Stimulated activated effector memory CD8-positive, alpha-beta T cell treated with anti-CD3 and anti-CD28 coated beads, Interleukin-12 subunit alpha, Interleukin-12 subunit beta, amount 100 ng/mL, for 72 hours (primary cell): ENCODE measurements around the gene PLEKHS1.

Experiments used
- ATAC-seq: fragments of 150-1000 bp; cut with Tn5 transposase; 2 replicates; pipeline ENCODE4 v1.10.0; 2021
- DNase-seq, 2 donors: peaks; one replicate each; pipeline ENCODE4 v3.0.0; 2021 to 2022; ENCODE audit warnings: low spot score in 2 of 2
- H3K27ac Mint-ChIP-seq: one replicate; pipeline ENCODE4 v1.8.0; 2022; ENCODE audit warnings: mild to moderate bottlenecking, mixed read lengths
- H3K36me3 Mint-ChIP-seq: one replicate; pipeline ENCODE4 v1.8.0; 2022; ENCODE audit warnings: mild to moderate bottlenecking, mixed read lengths
- H3K4me1 Mint-ChIP-seq: one replicate; pipeline ENCODE4 v1.8.0; 2022; ENCODE audit warnings: mixed read lengths
- H3K4me3 Mint-ChIP-seq: one replicate; pipeline ENCODE4 v1.8.0; 2022; ENCODE audit warnings: mild to moderate bottlenecking, mixed read lengths
- H3K9me3 Mint-ChIP-seq: one replicate; pipeline ENCODE4 v1.8.0; 2022; ENCODE audit warnings: mixed read lengths

The PLEKHS1 gene

DNA sequence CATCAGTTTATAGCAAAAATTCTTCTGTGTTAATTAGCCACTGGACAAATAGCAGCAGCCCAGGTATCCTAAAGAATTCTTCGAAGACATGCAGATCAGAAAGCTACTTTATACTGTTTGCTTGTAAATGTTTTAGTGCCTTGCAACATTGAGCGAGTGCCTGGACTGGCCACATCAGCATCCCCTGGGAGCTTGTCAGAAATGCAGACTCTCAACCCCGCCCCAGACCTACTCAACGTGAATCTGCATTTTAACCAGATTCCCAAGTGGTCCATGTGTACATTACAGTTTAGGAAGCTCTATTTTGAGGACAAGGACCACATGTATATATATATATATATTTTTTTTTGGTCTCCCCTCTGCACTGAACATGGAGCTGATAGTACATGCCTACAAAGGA lies 18.5 kb upstream of the PLEKHS1 start:
- no peak overlapping the region for H3K4me3 Mint-ChIP-seq
- ATAC-seq (no peak), DNase-seq (no peak)
- H3K36me3 Mint-ChIP-seq = peaks cover 24% of the 10 kb centered on the region
- no peaks in the 10 kb centered on the region for H3K4me1 Mint-ChIP-seq
- no peak overlapping the region for H3K27ac Mint-ChIP-seq
- H3K9me3 Mint-ChIP-seq = no peaks in the 10 kb centered on the region

DNA sequence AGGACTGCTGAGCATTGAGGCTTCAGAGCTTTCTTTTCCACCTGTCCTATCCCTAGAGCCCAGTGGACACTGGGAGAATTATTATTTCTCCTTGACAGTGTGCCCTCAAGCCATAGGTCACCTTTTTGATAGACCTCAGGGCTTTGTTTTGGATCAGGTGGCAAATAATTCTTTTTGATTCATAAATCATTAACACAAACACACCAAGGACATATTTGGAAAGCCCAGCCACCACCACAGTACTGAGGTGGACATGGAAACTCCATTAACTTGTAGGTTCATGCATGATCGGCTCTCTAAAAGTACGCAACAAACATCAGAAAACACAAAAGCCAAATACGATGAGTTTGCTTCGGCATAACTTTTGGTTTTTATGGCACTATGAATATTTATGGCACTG lies 17.8 kb upstream of the PLEKHS1 start:
- Mint-ChIP-seq H3K36me3 (peaks cover 17% of the 10 kb centered on the region), H3K4me3 (no peak overlapping the region), H3K27ac (no peak overlapping the region), H3K9me3 (no peaks in the 10 kb centered on the region), H3K4me1 (no peaks in the 10 kb centered on the region)
- DNase-seq (no peak), ATAC-seq (no peak)

DNA sequence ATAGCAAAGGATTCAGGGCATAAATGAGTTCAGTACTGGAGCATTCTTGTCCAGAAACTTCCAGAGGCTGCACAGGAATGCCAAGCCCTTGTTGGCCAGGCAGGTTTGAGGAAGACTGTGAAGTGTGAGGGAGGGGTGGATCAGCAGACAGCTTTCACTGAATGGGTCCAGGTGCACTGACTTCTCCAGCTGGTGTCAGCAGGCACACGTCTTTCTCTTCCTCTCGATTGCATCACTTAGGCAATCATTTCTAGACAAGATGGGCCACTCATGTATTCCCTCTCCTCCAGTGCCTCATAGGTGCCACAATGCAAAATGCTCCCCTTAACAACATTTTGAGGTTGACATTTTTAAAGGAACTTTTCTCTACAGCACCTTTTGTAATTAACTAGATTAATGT lies 15.6 kb upstream of the PLEKHS1 start:
- ATAC-seq = no peak

DNA sequence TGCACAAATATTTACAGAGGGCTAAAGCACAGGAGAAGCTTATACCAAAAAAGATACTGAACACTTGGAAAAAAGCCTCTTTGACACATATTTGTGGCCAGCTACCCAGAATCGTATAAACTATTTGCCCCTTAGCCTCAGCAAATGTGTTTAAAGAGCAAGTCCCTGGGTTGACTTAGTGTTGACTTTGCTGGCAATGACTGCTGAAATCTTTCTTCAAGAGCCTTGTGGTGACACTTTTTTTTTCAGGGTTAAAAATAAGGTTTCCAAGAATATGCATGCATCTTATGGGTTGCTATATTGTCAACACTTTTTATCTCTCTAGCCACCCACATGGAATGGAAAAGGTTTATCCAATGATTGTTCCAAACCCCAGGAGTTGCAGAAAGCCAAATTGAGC lies 14.9 kb upstream of the PLEKHS1 start:
- Mint-ChIP-seq H3K36me3 (no peaks in the 10 kb centered on the region), H3K4me3 (no peak overlapping the region), H3K4me1 (no peaks in the 10 kb centered on the region), H3K9me3 (no peaks in the 10 kb centered on the region), H3K27ac (no peak overlapping the region)
- DNase-seq = no peak
- ATAC-seq = no peak

More for the DNA sequence above, 15.6 kb upstream of the PLEKHS1 start:
- no peaks in the 10 kb centered on the region for H3K4me1 Mint-ChIP-seq
- peaks cover 4% of the 10 kb centered on the region for H3K36me3 Mint-ChIP-seq
- H3K9me3 Mint-ChIP-seq = no peaks in the 10 kb centered on the region
- H3K27ac Mint-ChIP-seq = no peak overlapping the region
- DNase-seq = no peak
- H3K4me3 Mint-ChIP-seq = no peak overlapping the region

DNA sequence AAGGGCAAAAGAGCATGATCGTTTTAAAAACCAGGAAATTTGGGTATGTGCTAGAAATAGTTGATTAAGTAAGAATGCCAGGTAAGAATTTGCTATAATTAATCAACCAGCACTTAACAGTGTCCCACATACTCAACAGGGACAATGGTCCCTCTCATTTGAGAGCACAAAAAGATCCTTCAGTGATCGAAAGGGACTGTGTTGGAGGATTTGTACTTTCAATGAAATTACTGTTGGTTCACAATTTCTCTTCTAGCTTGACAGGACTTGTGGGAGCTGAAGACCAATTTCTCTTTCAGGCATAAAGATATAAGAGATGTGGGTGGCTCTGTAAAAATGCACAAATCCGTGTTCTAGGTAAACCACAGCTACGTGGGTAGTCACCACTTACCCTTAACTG lies 12.5 kb upstream of the PLEKHS1 start:
- Mint-ChIP-seq H3K4me3 (no peak overlapping the region), H3K36me3 (no peaks in the 10 kb centered on the region), H3K9me3 (no peaks in the 10 kb centered on the region), H3K27ac (no peak overlapping the region), H3K4me1 (no peaks in the 10 kb centered on the region)
- ATAC-seq (no peak), DNase-seq (no peak)

DNA sequence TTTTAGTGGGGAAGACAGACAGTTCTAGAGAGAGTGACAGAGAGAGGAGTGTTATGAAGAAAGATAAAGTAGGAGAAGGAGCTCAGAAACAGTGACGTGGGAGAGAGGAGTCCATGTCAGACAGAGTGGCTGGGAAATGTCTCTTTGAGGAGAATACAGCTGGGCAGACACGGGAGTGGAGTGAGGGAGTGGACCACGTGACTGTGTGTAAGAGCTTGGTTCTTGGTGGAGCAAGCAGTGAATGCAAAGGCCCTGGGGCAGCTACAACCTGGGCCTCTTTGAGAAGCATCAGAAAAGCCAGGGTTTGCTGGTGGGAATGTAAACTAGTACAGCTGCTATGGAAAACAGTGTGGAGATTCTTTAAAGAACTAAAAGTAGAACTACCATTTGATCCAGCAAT lies 11.9 kb upstream of the PLEKHS1 start:
- Mint-ChIP-seq H3K27ac (no peak overlapping the region), H3K9me3 (no peaks in the 10 kb centered on the region), H3K36me3 (no peaks in the 10 kb centered on the region), H3K4me1 (no peaks in the 10 kb centered on the region), H3K4me3 (no peak overlapping the region)
- ATAC-seq (no peak), DNase-seq (no peak)

DNA sequence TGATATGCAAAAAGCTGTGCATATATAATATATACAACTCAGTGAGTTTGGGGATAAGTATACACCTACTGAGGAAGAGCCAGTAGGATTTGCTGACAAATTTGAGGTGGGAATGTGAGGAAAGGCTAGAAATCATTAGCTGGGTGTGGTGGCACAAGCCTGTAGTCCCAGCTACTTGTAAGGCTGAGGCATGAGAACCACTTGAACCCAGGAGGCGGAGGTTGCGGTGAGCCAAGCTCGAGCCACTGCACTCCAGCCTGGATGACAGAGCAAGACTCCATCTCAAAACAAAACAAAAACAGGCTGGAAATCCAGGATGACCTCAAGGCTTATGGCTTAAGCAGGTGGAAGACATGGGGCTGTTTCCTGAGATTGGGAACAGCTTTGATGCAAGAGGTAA lies 10.6 kb upstream of the PLEKHS1 start:
- Mint-ChIP-seq H3K9me3 (no peaks in the 10 kb centered on the region), H3K4me3 (no peak overlapping the region), H3K36me3 (no peaks in the 10 kb centered on the region), H3K4me1 (no peaks in the 10 kb centered on the region), H3K27ac (no peak overlapping the region)
- ATAC-seq (no peak), DNase-seq (no peak)

DNA sequence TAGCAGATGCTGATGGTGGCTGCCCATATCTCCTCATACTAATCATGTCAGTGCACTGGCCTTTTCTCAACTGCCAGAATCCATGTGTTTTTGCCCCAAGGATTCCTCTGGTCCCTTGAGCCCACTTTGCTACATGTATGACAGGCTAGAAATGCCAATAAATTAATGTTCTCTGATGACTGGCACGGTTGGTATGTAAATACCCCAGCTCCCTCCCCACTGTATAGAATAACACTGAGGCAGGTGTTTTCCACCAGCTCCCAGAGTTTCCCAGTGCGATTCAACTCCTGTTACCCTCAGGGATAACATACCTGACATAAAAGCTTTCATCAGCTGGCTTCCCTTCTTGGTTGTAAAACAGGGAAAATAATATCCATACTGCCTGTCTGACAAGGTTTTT lies 9.0 kb upstream of the PLEKHS1 start:
- Mint-ChIP-seq H3K27ac (no peak overlapping the region), H3K36me3 (no peaks in the 10 kb centered on the region), H3K4me3 (no peak overlapping the region), H3K4me1 (no peaks in the 10 kb centered on the region), H3K9me3 (no peaks in the 10 kb centered on the region)
- DNase-seq (no peak), ATAC-seq (no peak)

DNA sequence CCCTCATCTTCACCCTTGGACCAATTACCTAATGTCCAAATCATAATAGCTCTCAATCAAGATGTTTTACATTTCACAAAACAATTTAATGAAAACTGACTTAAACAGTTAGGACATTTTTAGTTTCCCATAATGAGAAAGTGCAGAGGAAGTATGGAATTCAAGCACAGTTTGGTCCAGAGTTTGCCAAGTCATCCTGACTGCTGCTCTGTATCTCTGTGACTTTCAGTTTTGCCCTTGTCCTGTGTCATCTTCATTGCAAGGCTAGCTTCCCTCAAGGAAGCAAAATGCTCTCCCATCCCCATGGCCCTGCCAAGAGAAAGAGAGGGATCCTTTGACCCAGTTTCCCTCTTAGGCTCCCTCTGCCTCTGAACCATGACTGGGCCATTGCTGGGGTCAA lies 7.9 kb upstream of the PLEKHS1 start:
- H3K9me3 Mint-ChIP-seq = no peaks in the 10 kb centered on the region
- DNase-seq = no peak
- no peaks in the 10 kb centered on the region for H3K4me1 Mint-ChIP-seq
- ATAC-seq = no peak
- H3K36me3 Mint-ChIP-seq = no peaks in the 10 kb centered on the region
- no peak overlapping the region for H3K4me3 Mint-ChIP-seq
- no peak overlapping the region for H3K27ac Mint-ChIP-seq

DNA sequence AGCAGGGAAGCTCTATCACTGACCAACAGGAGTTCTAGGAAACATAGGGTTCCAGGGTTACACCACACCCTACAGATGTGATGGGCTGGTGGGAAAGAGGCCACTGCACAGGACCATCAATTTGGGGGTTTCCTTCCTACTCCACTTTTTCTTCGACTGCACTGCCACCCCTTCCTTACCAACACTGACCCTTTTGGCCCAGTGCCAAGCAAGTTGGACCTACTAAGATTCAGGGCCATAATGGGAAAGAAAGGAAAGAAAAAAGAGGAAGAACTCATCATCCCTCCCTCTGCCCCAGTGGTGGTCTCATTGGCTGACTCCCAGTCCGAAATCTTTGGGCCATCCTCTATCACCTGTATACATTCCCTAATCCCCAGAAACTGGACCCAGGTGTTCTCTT lies 6.1 kb upstream of the PLEKHS1 start:
- H3K9me3 Mint-ChIP-seq = no peaks in the 10 kb centered on the region

DNA sequence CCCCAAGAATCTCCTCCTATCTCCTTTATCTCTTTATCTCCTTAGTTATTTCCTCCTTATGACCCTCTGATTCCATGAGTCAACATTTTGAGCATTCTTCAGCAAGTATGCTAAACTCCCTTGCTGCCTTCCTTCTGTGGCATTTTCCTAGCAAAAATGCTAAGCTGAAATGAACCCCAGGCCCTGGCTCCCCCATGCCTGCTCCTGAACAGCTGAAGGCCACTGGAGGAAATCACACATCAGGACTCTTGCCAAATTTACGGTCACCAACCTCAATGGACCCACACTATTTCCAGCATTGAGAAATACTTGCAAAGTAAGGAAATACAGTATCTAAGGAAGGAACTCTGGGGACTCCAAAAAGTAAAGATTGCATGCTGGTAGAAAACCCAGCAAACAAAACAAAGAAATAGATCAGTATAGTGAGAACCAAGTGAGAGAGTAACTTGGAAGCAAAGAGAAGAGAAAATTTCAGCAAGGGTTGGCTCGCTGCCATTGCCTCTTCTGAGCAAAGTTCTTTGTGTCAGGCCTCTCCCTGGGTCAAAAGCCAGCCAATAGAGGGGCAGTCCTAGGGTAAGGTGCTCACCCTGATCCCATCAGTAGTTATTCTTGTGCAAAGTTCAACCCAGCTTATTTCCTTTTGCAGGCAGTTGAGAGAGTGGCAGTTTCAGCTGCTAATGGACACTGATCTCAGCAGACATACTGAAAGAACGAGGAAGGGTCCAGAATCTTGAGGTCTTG lies 5.1 kb upstream of the PLEKHS1 start:
- ATAC-seq (no peak), DNase-seq (no peak)
- Mint-ChIP-seq H3K27ac (no peak overlapping the region), H3K9me3 (no peaks in the 10 kb centered on the region), H3K4me1 (no peaks in the 10 kb centered on the region), H3K4me3 (no peak overlapping the region), H3K36me3 (no peaks in the 10 kb centered on the region)

More for the DNA sequence above, 6.1 kb upstream of the PLEKHS1 start:
- no peak overlapping the region for H3K27ac Mint-ChIP-seq
- ATAC-seq (no peak), DNase-seq (no peak)
- no peak overlapping the region for H3K4me3 Mint-ChIP-seq
- no peaks in the 10 kb centered on the region for H3K36me3 Mint-ChIP-seq
- H3K4me1 Mint-ChIP-seq = no peaks in the 10 kb centered on the region

DNA sequence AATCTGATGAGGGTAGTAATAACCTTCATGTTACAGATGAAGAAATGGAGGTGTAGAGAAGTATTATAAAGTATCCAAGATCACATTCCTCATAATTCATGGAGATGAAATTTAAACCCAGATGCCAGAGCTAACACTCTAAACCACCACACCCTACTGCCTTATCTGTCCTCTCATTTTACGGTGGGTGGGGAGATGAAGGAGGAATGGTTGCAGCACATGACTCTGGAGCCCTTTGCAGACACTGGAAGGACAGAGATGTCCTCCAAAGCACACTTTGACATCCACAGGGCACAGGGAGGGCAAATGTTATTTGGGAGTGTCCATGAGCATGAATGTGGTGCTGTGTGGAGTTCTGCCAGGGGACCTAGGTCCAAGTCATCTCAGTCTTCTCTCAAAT lies 1.1 kb downstream of the PLEKHS1 start:
- H3K4me3 Mint-ChIP-seq = no peak overlapping the region
- ATAC-seq (no peak), DNase-seq (no peak)
- no peaks in the 10 kb centered on the region for H3K36me3 Mint-ChIP-seq
- H3K4me1 Mint-ChIP-seq = no peaks in the 10 kb centered on the region
- no peaks in the 10 kb centered on the region for H3K9me3 Mint-ChIP-seq
- H3K27ac Mint-ChIP-seq = no peak overlapping the region

DNA sequence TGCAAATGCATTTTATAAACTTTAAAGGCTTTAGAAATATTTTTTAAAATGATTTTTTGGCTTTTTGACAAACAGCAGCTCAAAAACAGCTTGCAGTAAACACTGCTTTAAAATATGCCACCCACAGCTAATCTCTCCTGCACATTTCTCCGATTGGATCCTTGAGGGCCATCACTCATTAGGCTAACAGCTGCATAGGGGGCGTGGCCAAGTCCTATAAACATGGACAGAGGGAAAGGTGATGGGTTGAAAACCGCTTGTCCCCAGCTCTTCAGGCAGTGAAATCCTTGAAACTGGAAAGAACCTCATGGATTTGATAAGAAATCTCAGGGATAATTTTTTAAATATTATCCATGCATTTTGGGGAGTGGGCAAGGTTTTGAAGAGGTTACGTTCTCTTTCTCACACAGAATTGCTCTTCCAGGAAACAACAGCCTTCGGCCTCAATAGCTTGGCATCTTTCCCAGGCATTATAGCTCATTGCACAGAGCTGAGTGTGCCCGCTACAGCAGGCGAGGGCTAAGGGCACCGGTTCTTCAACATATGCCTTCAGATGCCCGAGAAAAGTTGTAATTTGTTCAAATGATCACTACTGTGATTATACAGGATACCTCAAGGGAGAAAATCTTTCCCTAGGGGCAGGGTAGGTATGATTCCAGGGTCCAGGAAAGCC lies 1.7 kb downstream of the PLEKHS1 start:
- DNase-seq (no peak), ATAC-seq (no peak)
- H3K36me3 Mint-ChIP-seq = no peaks in the 10 kb centered on the region
- H3K27ac Mint-ChIP-seq = no peak overlapping the region
- H3K4me1 Mint-ChIP-seq = no peaks in the 10 kb centered on the region
- H3K4me3 Mint-ChIP-seq = no peak overlapping the region
- H3K9me3 Mint-ChIP-seq = no peaks in the 10 kb centered on the region

DNA sequence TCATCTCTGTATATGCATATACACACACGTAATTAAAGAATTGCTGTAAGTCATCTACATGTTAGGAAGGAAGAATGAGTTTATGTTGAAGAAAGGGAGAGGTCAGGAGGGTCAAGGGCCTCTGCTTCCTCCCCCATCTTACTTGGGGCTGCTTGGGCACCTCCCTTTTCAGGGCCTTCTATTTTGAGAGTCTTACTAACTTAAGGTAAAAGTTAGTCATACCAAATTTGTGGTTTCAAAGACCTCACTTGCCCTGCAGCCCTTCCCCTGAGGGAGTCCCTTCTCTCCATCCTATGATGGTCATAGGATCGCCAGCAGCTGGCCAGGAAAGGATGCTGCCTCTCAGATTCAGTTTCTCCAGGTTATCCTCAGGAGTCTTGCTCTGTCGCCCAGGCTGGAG lies 2.6 kb downstream of the PLEKHS1 start:
- Mint-ChIP-seq H3K36me3 (no peaks in the 10 kb centered on the region), H3K4me1 (no peaks in the 10 kb centered on the region), H3K9me3 (no peaks in the 10 kb centered on the region), H3K27ac (no peak overlapping the region), H3K4me3 (no peak overlapping the region)
- ATAC-seq (no peak), DNase-seq (no peak)

DNA sequence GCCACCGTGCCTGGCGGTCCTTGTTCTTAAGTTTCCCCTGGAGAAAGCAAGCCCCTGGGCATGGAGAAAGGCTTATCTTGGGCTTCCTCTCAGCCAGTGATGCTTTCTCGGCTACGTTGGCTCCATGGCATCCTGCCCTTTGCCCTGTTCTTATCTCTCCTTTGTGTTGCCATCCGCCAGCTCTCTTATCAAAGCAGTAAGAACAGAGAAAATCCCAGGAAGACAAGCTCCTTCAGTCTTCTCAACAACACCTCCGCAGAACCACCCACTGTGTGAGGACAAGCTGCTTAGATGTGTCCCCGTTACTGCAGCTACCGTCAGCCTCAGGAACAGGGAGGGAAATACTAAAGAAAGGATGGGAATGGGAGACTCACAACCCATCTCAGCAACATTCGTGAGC lies 3.3 kb downstream of the PLEKHS1 start:
- H3K4me3 Mint-ChIP-seq = no peak overlapping the region
- H3K27ac Mint-ChIP-seq = no peak overlapping the region
- no peaks in the 10 kb centered on the region for H3K4me1 Mint-ChIP-seq
- H3K36me3 Mint-ChIP-seq = no peaks in the 10 kb centered on the region
- ATAC-seq (no peak), DNase-seq (no peak)
- H3K9me3 Mint-ChIP-seq = no peaks in the 10 kb centered on the region

DNA sequence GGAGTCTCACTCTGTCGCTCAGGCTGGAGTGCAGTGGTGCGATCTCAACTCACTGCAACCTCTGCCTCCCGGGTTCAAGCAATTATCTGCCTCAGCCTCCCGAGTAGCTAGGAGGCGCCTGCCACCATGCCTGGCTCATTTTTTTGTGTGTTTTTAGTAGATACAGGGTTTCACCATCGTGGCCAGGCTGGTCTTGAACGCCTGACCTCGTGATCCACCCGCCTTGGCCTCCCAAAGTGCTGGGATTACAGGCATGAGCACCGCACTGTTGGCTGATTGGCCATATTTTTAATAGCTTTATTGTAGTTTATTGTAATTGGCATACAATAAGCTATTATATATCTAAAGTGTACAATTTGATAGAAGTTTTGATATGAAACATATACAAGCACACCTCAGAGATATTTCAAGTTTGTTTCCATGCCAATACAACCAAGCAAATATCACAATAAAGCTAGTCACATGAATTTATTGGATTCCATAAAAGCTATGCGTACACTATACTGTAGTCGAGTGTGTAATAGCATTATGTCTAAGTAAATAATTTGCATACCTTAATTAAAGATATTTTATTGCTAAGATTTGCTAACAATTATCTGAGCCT lies 5.6 kb downstream of the PLEKHS1 start:
- Mint-ChIP-seq H3K36me3 (no peaks in the 10 kb centered on the region), H3K27ac (no peak overlapping the region), H3K9me3 (no peaks in the 10 kb centered on the region), H3K4me1 (no peaks in the 10 kb centered on the region), H3K4me3 (no peak overlapping the region)
- ATAC-seq = no peak
- no peak for DNase-seq
